Measurements from ENCODE around the gene ZSWIM3.

DNA sequence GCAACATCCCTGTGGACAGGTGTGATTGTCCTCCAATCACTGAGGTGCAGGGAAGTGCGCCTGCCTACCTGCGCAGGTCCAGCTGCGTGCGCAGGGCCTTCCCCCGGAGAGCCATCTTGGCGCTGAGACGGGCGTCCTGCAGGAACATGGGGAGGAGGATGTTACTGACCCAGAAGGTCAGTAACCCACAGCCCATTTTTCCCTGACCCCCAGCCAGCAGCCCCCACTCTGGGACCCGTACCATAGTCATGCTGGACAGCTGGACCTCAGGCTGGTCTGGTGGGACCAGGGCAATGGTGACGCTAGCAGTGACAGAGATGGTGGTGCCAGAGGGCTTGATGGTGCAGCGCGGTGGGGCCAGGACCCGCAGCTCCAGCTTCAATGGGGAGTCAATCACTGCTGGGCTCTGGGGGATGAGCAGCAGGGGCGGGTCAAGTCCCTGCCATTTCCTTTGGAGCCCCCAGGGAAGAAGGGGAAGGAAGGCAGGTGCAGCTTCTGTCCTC, 44.8 kb downstream of the ZSWIM3 start:
- TF ChIP-seq POLR2A (IDR thresholded peaks at IDR 0.05; ENCODE audit: low read depth, low read length) = no peak
- TF ChIP-seq POLR2AphosphoS5 (IDR thresholded peaks at IDR 0.05; ENCODE audit: low read depth, low read length) = no peak
- TF ChIP-seq TAF1 (IDR thresholded peaks at IDR 0.05; ENCODE audit: borderline replicate concordance, low read depth, low read length) = no peak
